H1 (cell line): ENCODE data around the gene NEDD4L. TPM values are rescaled to one million over a fixed set of nuclear protein-coding genes. Genes with fewer than 3 reads are reported as not detected.
A peak's percentile ranks its signal among the peaks of the same experiment; 100 is the strongest.

Experiments
- CTCF ChIA-PET: fragments of 300-600 bp; sonication (Branson Sonifier 250); formaldehyde crosslinking; loops from one replicate; lab custom pipeline; 2021; ENCODE audit not compliant: partially characterized antibody; lab: Charles Lee
- POLR2A ChIA-PET: fragments of 300-600 bp; sonication (Branson Sonifier 250); formaldehyde crosslinking; loops from one replicate; lab custom pipeline; 2021; ENCODE audit warnings: inconsistent platforms; ENCODE audit not compliant: partially characterized antibody; lab: Charles Lee
- DNase-seq, 2 experiments: peaks; one replicate each; pipeline versions ENCODE4 v3.0.0 to v3.0.0-alpha.2; 2010 to 2022; ENCODE audit warnings: low spot score in 2 of 2, low read depth in 1 of 2, mixed read lengths in 1 of 2
- FAIRE-seq: peaks from 2 replicates; lab custom pipeline; 2011; peaks lifted over from hg19 to GRCh38; lab: Jason Lieb, UNC
- H2AFZ ChIP-seq: 2 replicates; pipeline ENCODE4 v1.8.1; 2012; ENCODE audit warnings: low read length, inconsistent platforms
- H2AK5ac ChIP-seq: 2 replicates; pipeline ENCODE4 v1.6.1; 2013; ENCODE audit warnings: low read depth, low read length
- H2BK120ac ChIP-seq: replicated peaks from 2 replicates; pipeline ENCODE3; 2013; ENCODE audit warnings: low read depth, low read length, inconsistent platforms
- H2BK12ac ChIP-seq: 2 replicates; pipeline ENCODE4 v1.6.1; 2013; ENCODE audit warnings: low read depth, low read length
- H2BK15ac ChIP-seq: 2 replicates; pipeline ENCODE4 v1.6.1; 2013; ENCODE audit warnings: low read length
- H2BK20ac ChIP-seq: 2 replicates; pipeline ENCODE4 v1.6.1; 2013; ENCODE audit warnings: low read length
- H2BK5ac ChIP-seq: 2 replicates; pipeline ENCODE4 v1.6.1; 2013; ENCODE audit warnings: low read depth, low read length
- H3K14ac ChIP-seq: 2 replicates; pipeline ENCODE4 v1.6.1; 2013; ENCODE audit warnings: inconsistent platforms; ENCODE audit not compliant: insufficient read length
- H3K18ac ChIP-seq: 2 replicates; pipeline ENCODE4 v1.6.1; 2013; ENCODE audit warnings: low read length; ENCODE audit errors: extremely low read depth
- H3K23ac ChIP-seq: 2 replicates; pipeline ENCODE4 v1.6.1; 2013; ENCODE audit warnings: inconsistent platforms; ENCODE audit not compliant: insufficient read length
- H3K23me2 ChIP-seq: 2 replicates; pipeline ENCODE4 v1.6.1; 2013; ENCODE audit warnings: low read depth, low read length
- H3K27ac ChIP-seq: 2 replicates; pipeline ENCODE4 v1.6.1; 2011; ENCODE audit warnings: low read depth, low read length, inconsistent platforms
- H3K27me3 ChIP-seq, 4 experiments: replicated peaks in 1 of 4; 1 replicate in 1 of 4; 2 replicates in 3 of 4; pipeline versions ENCODE4 v1.6.1 to v1.8.1; 2011 to 2013; ENCODE audit warnings: low read length in 3 of 4, mild to moderate bottlenecking in 3 of 4, inconsistent platforms in 2 of 4, mixed read lengths in 2 of 4, moderate library complexity in 1 of 4; ENCODE audit not compliant: control insufficient read depth in 3 of 4, insufficient read depth in 3 of 4; ENCODE audit errors: extremely low read depth in 1 of 4
- H3K36me3 ChIP-seq, 4 experiments: 2 replicates each; pipeline versions ENCODE4 v1.6.1 to v1.8.1; 2011 to 2013; ENCODE audit warnings: mild to moderate bottlenecking in 4 of 4, low read length in 3 of 4, moderate library complexity in 2 of 4, control low read depth in 1 of 4, inconsistent platforms in 1 of 4; ENCODE audit not compliant: insufficient read depth in 4 of 4, control insufficient read depth in 2 of 4
- H3K4ac ChIP-seq: replicated peaks from 2 replicates; pipeline ENCODE3; 2013; ENCODE audit warnings: low read length, low read depth, mixed read lengths, inconsistent platforms; ENCODE audit not compliant: insufficient read length
- H3K4me1 ChIP-seq, 4 experiments: replicated peaks in 1 of 4; 1 replicate in 1 of 4; 2 replicates in 3 of 4; pipeline versions ENCODE4 v1.6.1 to v1.8.1; 2011 to 2013; ENCODE audit warnings: low read length in 3 of 4, inconsistent platforms in 2 of 4, mixed read lengths in 1 of 4; ENCODE audit not compliant: insufficient read depth in 4 of 4, control insufficient read depth in 3 of 4
- H3K4me2 ChIP-seq, 2 experiments: 2 replicates each; pipeline versions ENCODE4 v1.6.1 to v1.8.1; 2011 to 2013; ENCODE audit warnings: low read depth in 2 of 2, low read length in 2 of 2, control low read depth in 1 of 2, inconsistent platforms in 1 of 2, mild to moderate bottlenecking in 1 of 2; ENCODE audit not compliant: insufficient read depth in 1 of 2
- H3K4me3 ChIP-seq, 4 experiments: fragments of 200-600, 300-600 bp in 1 of 4; sonication (generic), shearing (Covaris generic), sonication (Bioruptor Twin) in 1 of 4; 2 replicates each; pipeline versions ENCODE4 v1.5.1 to v1.8.1; 2011 to 2016; ENCODE audit warnings: low read length in 4 of 4, low read depth in 3 of 4, control low read depth in 2 of 4, inconsistent platforms in 2 of 4, mild to moderate bottlenecking in 2 of 4, mixed read lengths in 1 of 4, moderate library complexity in 1 of 4; ENCODE audit not compliant: insufficient read depth in 2 of 4; ENCODE audit errors: extremely low read depth in 1 of 4
- H3K56ac ChIP-seq: replicated peaks from 2 replicates; pipeline ENCODE3; 2013; ENCODE audit warnings: low read depth, mild to moderate bottlenecking, mixed read lengths, low read length, inconsistent platforms; ENCODE audit not compliant: insufficient read length
- H3K79me1 ChIP-seq: 2 replicates; pipeline ENCODE4 v1.6.1; 2013; ENCODE audit warnings: low read depth, low read length, control low read depth
- H3K79me2 ChIP-seq, 2 experiments: 2 replicates each; pipeline versions ENCODE4 v1.6.1 to v1.8.1; 2012 to 2013; ENCODE audit warnings: low read length in 2 of 2, mild to moderate bottlenecking in 2 of 2, inconsistent platforms in 1 of 2; ENCODE audit not compliant: insufficient read depth in 2 of 2, control insufficient read depth in 1 of 2
- H3K9ac ChIP-seq, 4 experiments: replicated peaks in 1 of 4; 1 replicate in 1 of 4; 2 replicates in 3 of 4; pipeline versions ENCODE4 v1.6.1 to v1.8.1; 2011 to 2013; ENCODE audit warnings: low read depth in 3 of 4, low read length in 3 of 4, control low read depth in 2 of 4, mild to moderate bottlenecking in 2 of 4, moderate library complexity in 2 of 4, inconsistent platforms in 1 of 4; ENCODE audit errors: extremely low read depth in 1 of 4
- H3K9me3 ChIP-seq, 2 experiments: 2 replicates each; pipeline versions ENCODE4 v1.6.1 to v1.8.1; 2012 to 2013; ENCODE audit warnings: mild to moderate bottlenecking in 2 of 2, moderate library complexity in 2 of 2, control low read depth in 1 of 2, inconsistent platforms in 1 of 2, low read depth in 1 of 2, low read length in 1 of 2, mixed read lengths in 1 of 2; ENCODE audit not compliant: insufficient read depth in 2 of 2
- H4K20me1 ChIP-seq, 2 experiments: replicated peaks in 1 of 2; 2 replicates each; pipeline versions ENCODE3 to v1.8.1; 2011 to 2013; ENCODE audit warnings: inconsistent platforms in 2 of 2, low read length in 2 of 2, mild to moderate bottlenecking in 1 of 2; ENCODE audit not compliant: insufficient read depth in 2 of 2, control insufficient read depth in 1 of 2
- H4K5ac ChIP-seq: 2 replicates; pipeline ENCODE4 v1.6.1; 2013; ENCODE audit warnings: low read length, low read depth, mixed read lengths, inconsistent platforms; ENCODE audit not compliant: insufficient read length
- H4K8ac ChIP-seq: 2 replicates; pipeline ENCODE4 v1.8.0; 2013; ENCODE audit warnings: mild to moderate bottlenecking, moderate library complexity, low read length, inconsistent platforms; ENCODE audit not compliant: insufficient read depth; ENCODE audit errors: extremely low read depth
- H4K91ac ChIP-seq: replicated peaks from 2 replicates; pipeline ENCODE3; 2013; ENCODE audit warnings: low read length, mixed read lengths, inconsistent platforms; ENCODE audit not compliant: insufficient read length
- BACH1 ChIP-seq: IDR thresholded peaks from 2 replicates; pipeline ENCODE4 v1.6.1; 2012; ENCODE audit warnings: low read length, improper control_type of control experiment
- MAFK ChIP-seq: IDR thresholded peaks from 2 replicates; pipeline ENCODE4 v1.6.1; 2012; ENCODE audit warnings: low read depth, mild to moderate bottlenecking, improper control_type of control experiment, low read length
- NRF1 ChIP-seq: IDR thresholded peaks from 2 replicates; pipeline ENCODE4 v1.6.1; 2011; ENCODE audit warnings: mild to moderate bottlenecking, low read depth, low read length, improper control_type of control experiment
- WGBS, 2 experiments: shearing (Covaris generic) in 1 of 2; methylation state at CpG; one replicate each; pipeline versions ENCODE4 v1.1.6 to v1.1.7; 2013 to 2015; ENCODE audit warnings: low lambda C conversion rate in 2 of 2, mixed read lengths in 2 of 2, inconsistent platforms in 1 of 2, low coverage in 1 of 2, missing lambda C conversion rate in 1 of 2; ENCODE audit not compliant: insufficient replicate concordance in 2 of 2, insufficient coverage in 1 of 2, insufficient read length in 1 of 2; ENCODE audit errors: extremely low coverage in 1 of 2, missing lambda C conversion rate in 1 of 2; 5-methylcytosine and 5-hydroxymethylcytosine counted together
- polyA plus RNA-seq, 7 experiments: library from polyadenylated mRNA; depleted of rRNA in 3 of 7; stranded (reverse) in 5 of 7; unstranded in 2 of 7; fragments of >200 nt in 5 of 7; fragments of 200-250 nt in 2 of 7; gene quantifications; 1 replicate in 5 of 7; 2 replicates in 1 of 7; 4 replicates in 1 of 7; pipeline versions ENCODE4 v1.2.1 to v1.2.3, GENCODE V29; 2011 to 2013; ENCODE audit warnings: missing spikeins in 2 of 7, mixed read lengths in 2 of 7
- total RNA-seq: library from RNA; stranded (reverse); fragmentation: NEBNext Ultra II Directional; extraction: Animal tissue kit (Norgen Biotek cat#: 25700); gene quantifications from 2 replicates; pipeline ENCODE4 v1.2.1, GENCODE V29; 2021

NEDD4L gene
- total and polyA plus RNA-seq, 2 of the 8 experiments (the other 6 are each of a cell fraction or from before 2014, with no cell fraction given), result 37.3 to 69.8 TPM

DNA sequence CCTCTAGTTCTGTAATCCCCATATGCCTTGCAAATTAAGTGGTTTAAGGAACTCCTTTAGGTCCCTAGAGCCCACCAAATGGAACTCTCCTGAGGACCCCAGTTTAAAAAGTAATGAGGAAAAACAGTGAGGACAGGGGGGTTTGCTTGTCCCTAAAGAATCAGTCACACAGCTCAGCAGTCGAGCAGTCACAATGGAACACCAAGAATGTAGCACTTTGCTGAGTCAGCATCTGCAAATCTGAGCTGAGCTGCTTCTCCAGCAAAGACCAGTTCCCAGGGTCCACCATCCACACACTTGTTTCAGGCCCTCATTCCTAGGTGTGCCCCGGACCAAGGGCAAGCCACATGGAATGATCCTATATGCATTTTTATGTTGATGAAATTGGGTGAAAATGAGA lies 46.2 kb upstream of the NEDD4L start:
- CTCF ChIA-PET, result interaction anchor here (1.1 to 1.9 kb wide), 3 partner anchors 8 to 28 kb away, joined by 3 to 5 read pairs (median 3); no protein-coding TSS in a partner anchor
- POLR2A ChIA-PET, result no interaction called here
- H2AFZ ChIP-seq, result no peak overlapping the region

More for the DNA sequence above, 46.2 kb upstream of the NEDD4L start:
- no peak overlapping the region for H4K5ac ChIP-seq
- no peaks in the 10 kb centered on the region for H3K79me1 ChIP-seq
- no peak overlapping the region for H3K23ac ChIP-seq
- no peak overlapping the region for H3K4me2 ChIP-seq
- no peak overlapping the region for H3K9ac ChIP-seq
- no peaks in the 10 kb centered on the region for H3K9me3 ChIP-seq
- no peak overlapping the region for H3K27ac ChIP-seq
- H2BK15ac ChIP-seq, result no peak overlapping the region
- H3K36me3 ChIP-seq, result no peaks in the 10 kb centered on the region
- H3K27me3 ChIP-seq, result no peaks in the 10 kb centered on the region
- no peak overlapping the region for H2BK12ac ChIP-seq
- H2AK5ac ChIP-seq, result no peak overlapping the region
- H3K4ac ChIP-seq, result no peak overlapping the region
- H4K91ac ChIP-seq, result no peak overlapping the region
- H3K23me2 ChIP-seq, result no peaks in the 10 kb centered on the region
- WGBS, 2 experiments, result 88% methylated on average over 2 of the region's 2 CpGs; no CpG with 5 or more reads in 1 of the 2 experiments
- peak; percentile 80 for TF ChIP-seq BACH1
- TF ChIP-seq MAFK, result peak; percentile 99
- no peak for TF ChIP-seq NRF1
- H3K56ac ChIP-seq, result no peak overlapping the region
- H3K4me3 ChIP-seq, result no peak overlapping the region
- no peak overlapping the region for H3K14ac ChIP-seq
- DNase-seq, result no peak
- 0 out of 7 replicates have a peak, but pooled peaks cover 0 to 2% (median 0%) of the 10 kb centered on the region in 4 experiments for H3K4me1 ChIP-seq
- no peaks in the 10 kb centered on the region for H3K79me2 ChIP-seq
- H2BK5ac ChIP-seq, result no peak overlapping the region
- no peak overlapping the region for H2BK120ac ChIP-seq
- H2BK20ac ChIP-seq, result no peak overlapping the region
- no peaks in the 10 kb centered on the region for H4K20me1 ChIP-seq
- no peak overlapping the region for H4K8ac ChIP-seq
- peak; percentile 24 for FAIRE-seq
- H3K18ac ChIP-seq, result no peak overlapping the region; the same call in 1 of the 2 replicates
